ENCODE measurements around the gene GDI1.

The GDI1 gene

GRCh38 chrX:154443992-154444754, 7.2 kb downstream of the GDI1 start, which contains the start of gene FAM50A:
FAM50A (plus strand) TSS chrX:154444141; CDS start chrX:154444236, 95 bp downstream.
- peak; percentile 74 for ATAC-seq

GRCh38 chrX:154444755-154445246, 7.8 kb downstream of the GDI1 start:
- no peak; the same call in 2 of the 3 replicates for ATAC-seq
- TF ChIP-seq GLIS3 (CRISPR knock-in tag; IDR thresholded peaks at IDR 0.05): no peak
- TF ChIP-seq ZNF8 (CRISPR knock-in tag; IDR thresholded peaks at IDR 0.05): no peak
- no peak for TF ChIP-seq SNAI2 (CRISPR knock-in tag; IDR thresholded peaks at IDR 0.05)
- TF ChIP-seq TOX (CRISPR knock-in tag; IDR thresholded peaks at IDR 0.05; ENCODE audit: borderline replicate concordance): no peak
- no peak for TF ChIP-seq POU6F1 (CRISPR knock-in tag; IDR thresholded peaks at IDR 0.05; ENCODE audit: borderline replicate concordance, low read depth)
- no peak for TF ChIP-seq PATZ1 (CRISPR knock-in tag; IDR thresholded peaks at IDR 0.05; ENCODE audit: borderline replicate concordance)
- TF ChIP-seq ISL1 (CRISPR knock-in tag; IDR thresholded peaks at IDR 0.05): no peak
- no peak for TF ChIP-seq ZNF70 (CRISPR knock-in tag; IDR thresholded peaks at IDR 0.05)
- no peak for TF ChIP-seq ZNF565 (CRISPR knock-in tag; conservative IDR thresholded peaks at IDR 0.05; ENCODE audit: low read depth)
- no peak for TF ChIP-seq TSHZ2 (CRISPR knock-in tag; IDR thresholded peaks at IDR 0.05)
- TF ChIP-seq BACH2 (CRISPR knock-in tag; IDR thresholded peaks at IDR 0.05; ENCODE audit: borderline replicate concordance): no peak
- no peak for TF ChIP-seq CSDC2 (CRISPR knock-in tag; IDR thresholded peaks at IDR 0.05)
- no peak for TF ChIP-seq ARNTL (CRISPR knock-in tag; IDR thresholded peaks at IDR 0.05; ENCODE audit: borderline replicate concordance, low read depth)

More at GRCh38 chrX:154443992-154444754, 7.2 kb downstream of the GDI1 start, which contains the start of gene FAM50A:
- TF ChIP-seq CSRNP3 (CRISPR knock-in tag; IDR thresholded peaks at IDR 0.05): no peak

- ATAC-seq: no peak
These were observed 8.8 kb downstream of the GDI1 start for GRCh38 chrX:154445776-154446175.

GRCh38 chrX:154446430-154446829, 9.5 kb downstream of the GDI1 start:
- no peak for ATAC-seq
- TF ChIP-seq CREB5 (CRISPR knock-in tag; IDR thresholded peaks at IDR 0.05; ENCODE audit: low read depth): no peak
- TF ChIP-seq ARNTL (CRISPR knock-in tag; IDR thresholded peaks at IDR 0.05; ENCODE audit: borderline replicate concordance, low read depth): no peak
- no peak for TF ChIP-seq TOX (CRISPR knock-in tag; IDR thresholded peaks at IDR 0.05; ENCODE audit: borderline replicate concordance)
- no peak for TF ChIP-seq GLIS3 (CRISPR knock-in tag; IDR thresholded peaks at IDR 0.05)
- TF ChIP-seq ESRRG (CRISPR knock-in tag; IDR thresholded peaks at IDR 0.05): no peak
- TF ChIP-seq ISL1 (CRISPR knock-in tag; IDR thresholded peaks at IDR 0.05): no peak

More at GRCh38 chrX:154445776-154446175, 8.8 kb downstream of the GDI1 start:
- TF ChIP-seq GLIS3 (CRISPR knock-in tag; IDR thresholded peaks at IDR 0.05): no peak
- no peak for TF ChIP-seq TCF4 (CRISPR knock-in tag; IDR thresholded peaks at IDR 0.05; ENCODE audit: borderline replicate concordance)
- no peak for TF ChIP-seq PPARA (CRISPR knock-in tag; IDR thresholded peaks at IDR 0.05; ENCODE audit: borderline replicate concordance)
- TF ChIP-seq ZNF565 (CRISPR knock-in tag; conservative IDR thresholded peaks at IDR 0.05; ENCODE audit: low read depth): no peak
- no peak for TF ChIP-seq ZFP30 (CRISPR knock-in tag; IDR thresholded peaks at IDR 0.05)
- no peak for TF ChIP-seq ZFP3 (CRISPR knock-in tag; IDR thresholded peaks at IDR 0.05)

All from SK-N-SH treated with all-trans-retinoic acid at 6 μM for 48 hours (cell line).